GM23338 (cell line): ENCODE results near the gene HRH3. TPM values are rescaled to one million over a fixed set of nuclear protein-coding genes. Genes with fewer than 3 reads are reported as not detected.

Source experiments
- ATAC-seq: fragments of 200-7000 bp; cut with Tn5 transposase; 3 replicates; pipeline ENCODE4 v1.9.1; 2020
- DNase-seq: peaks from one replicate; pipeline ENCODE4 v3.0.0-alpha.2; 2015; ENCODE audit warnings: low spot score
- H2AFZ ChIP-seq: fragments of 200-600 bp; sonication (generic); 2 replicates; pipeline ENCODE4 v1.8.0; 2016; ENCODE audit warnings: antibody characterized with exemption, mild to moderate bottlenecking, moderate library complexity
- H3F3A ChIP-seq: fragments of 200-600 bp; sonication (generic); replicated peaks from 2 replicates; pipeline ENCODE4 v1.8.0; 2017; ENCODE audit warnings: antibody characterized with exemption, mixed run types, low read depth
- H3K27ac ChIP-seq: fragments of 200-600 bp; sonication (generic); 2 replicates; pipeline ENCODE4 v1.6.1; 2016; ENCODE audit warnings: low read depth
- H3K27me3 ChIP-seq: fragments of 200-600 bp; sonication (generic); 2 replicates; pipeline ENCODE4 v1.8.0; 2016; ENCODE audit warnings: mild to moderate bottlenecking, mixed run types, moderate library complexity; ENCODE audit not compliant: insufficient read depth
- H3K36me3 ChIP-seq: fragments of 200-600 bp; sonication (generic); 2 replicates; pipeline ENCODE4 v1.8.0; 2016; ENCODE audit warnings: mild to moderate bottlenecking; ENCODE audit not compliant: insufficient read depth
- H3K4me1 ChIP-seq: fragments of 200-600 bp; sonication (generic); 2 replicates; pipeline ENCODE4 v1.8.0; 2016; ENCODE audit warnings: mild to moderate bottlenecking, moderate library complexity; ENCODE audit not compliant: insufficient read depth
- H3K4me2 ChIP-seq: fragments of 200-600 bp; sonication (generic); 2 replicates; pipeline ENCODE4 v1.7.1; 2017; ENCODE audit warnings: mixed run types
- H3K4me3 ChIP-seq: fragments of 200-600 bp; sonication (generic); 2 replicates; pipeline ENCODE4 v1.6.1; 2016; ENCODE audit warnings: mixed run types
- H3K79me2 ChIP-seq: fragments of 200-600 bp; sonication (generic); replicated peaks from 2 replicates; pipeline ENCODE4 v1.8.0; 2017; ENCODE audit warnings: mild to moderate bottlenecking; ENCODE audit not compliant: insufficient read depth
- H3K9me2 ChIP-seq: fragments of 200-600 bp; sonication (generic); 2 replicates; pipeline ENCODE4 v1.8.0; 2017; ENCODE audit not compliant: insufficient read depth
- H4K20me1 ChIP-seq: fragments of 200-600 bp; sonication (generic); replicated peaks from 2 replicates; pipeline ENCODE4 v1.8.0; 2017; ENCODE audit warnings: mild to moderate bottlenecking; ENCODE audit not compliant: insufficient read depth
- H3K27ac Mint-ChIP-seq: 2 replicates; pipeline ENCODE4 v1.8.0; 2020; ENCODE audit warnings: inconsistent platforms, mild to moderate bottlenecking, moderate library complexity, mixed read lengths
- H3K27me3 Mint-ChIP-seq: 3 replicates; pipeline ENCODE4 v1.8.0; 2022; ENCODE audit warnings: low read depth, mild to moderate bottlenecking, moderate library complexity, mixed read lengths, inconsistent platforms; ENCODE audit not compliant: insufficient read depth, poor library complexity
- H3K36me3 Mint-ChIP-seq: 3 replicates; pipeline ENCODE4 v1.8.0; 2021; ENCODE audit warnings: low read depth, mild to moderate bottlenecking, inconsistent platforms, moderate library complexity, mixed read lengths
- H3K4me1 Mint-ChIP-seq: 3 replicates; pipeline ENCODE4 v1.8.0; 2020; ENCODE audit warnings: mild to moderate bottlenecking, inconsistent platforms, mixed read lengths
- H3K4me3 Mint-ChIP-seq: 3 replicates; pipeline ENCODE4 v1.8.0; 2021; ENCODE audit warnings: moderate library complexity, mild to moderate bottlenecking, inconsistent platforms, mixed read lengths
- H3K9me3 Mint-ChIP-seq: 3 replicates; pipeline ENCODE4 v1.8.0; 2020; ENCODE audit warnings: moderate library complexity, mild to moderate bottlenecking, inconsistent platforms, mixed read lengths
- EZH2 ChIP-seq: fragments of 200-600 bp; sonication (generic); IDR thresholded peaks from one replicate; pipeline ENCODE4 v1.8.0; 2017; ENCODE audit warnings: antibody characterized with exemption, mild to moderate bottlenecking, low read depth; ENCODE audit not compliant: unreplicated experiment
- EZH2phosphoT487 ChIP-seq: fragments of 200-600 bp; sonication (generic); IDR thresholded peaks from one replicate; pipeline ENCODE4 v1.8.1; 2018; ENCODE audit warnings: antibody characterized with exemption; ENCODE audit not compliant: unreplicated experiment
- JUNB ChIP-seq: IDR thresholded peaks from one replicate; pipeline ENCODE4 v1.6.1; 2016; ENCODE audit warnings: antibody characterized with exemption; ENCODE audit not compliant: unreplicated experiment
- NANOG ChIP-seq: IDR thresholded peaks from 2 replicates; pipeline ENCODE4 v1.6.1; 2016; ENCODE audit warnings: antibody characterized with exemption, borderline replicate concordance
- POLR2AphosphoS5 ChIP-seq: IDR thresholded peaks from 2 replicates; pipeline ENCODE4 v1.6.1; 2016; ENCODE audit warnings: antibody characterized with exemption, low read depth
- REST ChIP-seq: IDR thresholded peaks from one replicate; pipeline ENCODE4 v1.6.1; 2018; ENCODE audit warnings: antibody characterized with exemption; ENCODE audit not compliant: unreplicated experiment
- STAT1 ChIP-seq: IDR thresholded peaks from one replicate; pipeline ENCODE4 v1.6.1; 2016; ENCODE audit warnings: antibody characterized with exemption; ENCODE audit not compliant: unreplicated experiment
- ZNF331 ChIP-seq: fragments of 250-450 bp; sonication (Bioruptor Pico); IDR thresholded peaks from 2 replicates; pipeline ENCODE4 v1.5.0; 2020; ENCODE audit warnings: low read depth, mild to moderate bottlenecking, moderate library complexity
- ZNF462 ChIP-seq: fragments of 250-450 bp; sonication (Bioruptor Pico); IDR thresholded peaks from 2 replicates; pipeline ENCODE4 v1.5.0; 2020; ENCODE audit warnings: mild to moderate bottlenecking, moderate library complexity
- polyA plus RNA-seq: library from polyadenylated mRNA; unstranded; fragments of >200 nt; fragmentation: Nextera tagmentation; extraction: Ambion mirVana; gene quantifications from 2 replicates; pipeline ENCODE4 v1.2.1, GENCODE V29; 2016
- total RNA-seq: library from RNA; depleted of rRNA; stranded (reverse); fragments of >200 nt; shearing (Covaris generic); gene quantifications from 2 replicates; pipeline ENCODE4 v1.2.3, GENCODE V29; 2014

HRH3 gene
- total and polyA plus RNA-seq, 2 experiments from 2014 or later: 1.5 to 5.2 TPM

GRCh38 chr20:62168890-62169435, 51.1 kb downstream of the HRH3 start (continued):
- no peak for TF ChIP-seq ZNF462 (CRISPR knock-in tag)
- no peak for TF ChIP-seq NANOG
- no peak for TF ChIP-seq POLR2AphosphoS5
- no peak for TF ChIP-seq STAT1
- TF ChIP-seq EZH2phosphoT487: no peak

GRCh38 chr20:62168061-62168460, 52.0 kb downstream of the HRH3 start:
- no peaks in the 10 kb centered on the region for H3K79me2 ChIP-seq
- no peak overlapping the region for H3K4me3 Mint-ChIP-seq
- TF ChIP-seq JUNB (no peak), STAT1 (no peak), EZH2 (no peak), ZNF331 (no peak), REST (no peak)

More at GRCh38 chr20:62168061-62168460, 52.0 kb downstream of the HRH3 start:
- Histone ChIP-seq H3K36me3 (peaks cover 16% of the 10 kb centered on the region), H3K4me1 (no peaks in the 10 kb centered on the region), H3K27ac (no peak overlapping the region), H2AFZ (no peak overlapping the region), H3K4me2 (no peak overlapping the region), H3F3A (no peaks in the 10 kb centered on the region), H3K27me3 (no peaks in the 10 kb centered on the region), H4K20me1 (no peaks in the 10 kb centered on the region; the same call in 1 of the 2 replicates), H3K9me2 (no peaks in the 10 kb centered on the region), H3K4me3 (no peak overlapping the region)
- peaks cover 35% of the 10 kb centered on the region for H3K36me3 Mint-ChIP-seq
- H3K27ac Mint-ChIP-seq: peak overlapping the region; percentile 45; the same call in 1 of the 2 replicates
- no peaks in the 10 kb centered on the region for H3K9me3 Mint-ChIP-seq
- H3K27me3 Mint-ChIP-seq: peaks cover 15% of the 10 kb centered on the region
- ATAC-seq (no peak), DNase-seq (no peak)
- H3K4me1 Mint-ChIP-seq: no peaks in the 10 kb centered on the region
